Smooth muscle cell (in vitro differentiated cells): ENCODE data around the gene WNT4. TPM values are rescaled to one million over a fixed set of nuclear protein-coding genes. Genes with fewer than 3 reads are reported as not detected.

ENCODE experiments used
- DNase-seq: peaks from one replicate; lab custom pipeline; 2025; ENCODE audit not compliant: unreplicated experiment; lab: John Stamatoyannopoulos, UW
- H2AFZ ChIP-seq: fragments of 200-600 bp; sonication (generic); 2 replicates; pipeline ENCODE4 v1.6.0; 2016; ENCODE audit warnings: antibody characterized with exemption, low read depth, mild to moderate bottlenecking
- H3F3A ChIP-seq: fragments of 200-600 bp; sonication (generic); 2 replicates; pipeline ENCODE4 v1.6.0; 2017; ENCODE audit warnings: antibody characterized with exemption, low read depth
- H3K27ac ChIP-seq: fragments of 200-600 bp; sonication (generic); 2 replicates; pipeline ENCODE4 v1.5.1; 2016; ENCODE audit warnings: low read depth, mild to moderate bottlenecking
- H3K27me3 ChIP-seq: fragments of 200-600 bp; sonication (generic); 2 replicates; pipeline ENCODE4 v1.6.1; 2016; ENCODE audit warnings: low read depth, mild to moderate bottlenecking
- H3K36me3 ChIP-seq: fragments of 200-600 bp; sonication (generic); 2 replicates; pipeline ENCODE4 v1.5.1; 2016; ENCODE audit warnings: low read depth
- H3K4me1 ChIP-seq: fragments of 200-600 bp; sonication (generic); 2 replicates; pipeline ENCODE4 v1.5.1; 2016; ENCODE audit warnings: low read depth
- H3K4me2 ChIP-seq: fragments of 200-600 bp; sonication (generic); 2 replicates; pipeline ENCODE4 v1.6.0; 2016; ENCODE audit warnings: mild to moderate bottlenecking
- H3K4me3 ChIP-seq: fragments of 200-600 bp; sonication (generic); 2 replicates; pipeline ENCODE4 v1.5.1; 2016; ENCODE audit warnings: mild to moderate bottlenecking
- H3K79me2 ChIP-seq: fragments of 200-600 bp; sonication (generic); 2 replicates; pipeline ENCODE4 v1.6.0; 2016; ENCODE audit warnings: low read depth, mild to moderate bottlenecking
- H3K9ac ChIP-seq: fragments of 200-600 bp; sonication (generic); 2 replicates; pipeline ENCODE4 v1.6.0; 2016; ENCODE audit warnings: low read depth
- H3K9me3 ChIP-seq: fragments of 200-600 bp; sonication (generic); replicated peaks from 2 replicates; pipeline ENCODE4 v1.5.1; 2016; ENCODE audit warnings: low read depth
- H4K20me1 ChIP-seq: fragments of 200-600 bp; sonication (generic); 2 replicates; pipeline ENCODE4 v1.6.0; 2016; ENCODE audit warnings: low read depth
- WGBS: methylation state at CpG from one replicate; pipeline ENCODE4 v1.1.7; 2016; ENCODE audit warnings: low lambda C conversion rate; 5-methylcytosine and 5-hydroxymethylcytosine counted together
- polyA plus RNA-seq: library from polyadenylated mRNA; unstranded; fragments of >200 nt; fragmentation: Nextera tagmentation; extraction: Ambion mirVana; gene quantifications from 2 replicates; pipeline ENCODE4 v1.2.1, GENCODE V29; 2016
- total RNA-seq: library from RNA; depleted of rRNA; stranded (reverse); fragments of >200 nt; gene quantifications from 2 replicates; pipeline ENCODE4 v1.2.3, GENCODE V29; 2014
- TF ChIP-seq, protein P1 (sequence below): fragments of 200-600 bp; sonication (generic); IDR thresholded peaks from 2 replicates; pipeline ENCODE4 v1.5.1; 2017; ENCODE audit warnings: borderline replicate concordance, mild to moderate bottlenecking, antibody characterized with exemption; ENCODE audit not compliant: insufficient read depth, poor library complexity, severe bottlenecking

Gene WNT4
- total and polyA plus RNA-seq, 2 experiments from 2014 or later, result 0.18 to 0.55 TPM

- Histone ChIP-seq H3K9me3 (no peaks in the 10 kb centered on the region), H3K27me3 (peaks cover 18% of the 10 kb centered on the region), H3K4me3 (no peak overlapping the region), H3K79me2 (no peaks in the 10 kb centered on the region), H3K9ac (no peak overlapping the region), H3K36me3 (no peaks in the 10 kb centered on the region), H3F3A (no peaks in the 10 kb centered on the region), H4K20me1 (no peaks in the 10 kb centered on the region), H3K27ac (no peak overlapping the region), H3K4me2 (no peak overlapping the region), H3K4me1 (no peaks in the 10 kb centered on the region), H2AFZ (no peak overlapping the region)
- WGBS, result 97% methylated on average over 2 of the region's 2 CpGs
- TF ChIP-seq, protein P1, sequence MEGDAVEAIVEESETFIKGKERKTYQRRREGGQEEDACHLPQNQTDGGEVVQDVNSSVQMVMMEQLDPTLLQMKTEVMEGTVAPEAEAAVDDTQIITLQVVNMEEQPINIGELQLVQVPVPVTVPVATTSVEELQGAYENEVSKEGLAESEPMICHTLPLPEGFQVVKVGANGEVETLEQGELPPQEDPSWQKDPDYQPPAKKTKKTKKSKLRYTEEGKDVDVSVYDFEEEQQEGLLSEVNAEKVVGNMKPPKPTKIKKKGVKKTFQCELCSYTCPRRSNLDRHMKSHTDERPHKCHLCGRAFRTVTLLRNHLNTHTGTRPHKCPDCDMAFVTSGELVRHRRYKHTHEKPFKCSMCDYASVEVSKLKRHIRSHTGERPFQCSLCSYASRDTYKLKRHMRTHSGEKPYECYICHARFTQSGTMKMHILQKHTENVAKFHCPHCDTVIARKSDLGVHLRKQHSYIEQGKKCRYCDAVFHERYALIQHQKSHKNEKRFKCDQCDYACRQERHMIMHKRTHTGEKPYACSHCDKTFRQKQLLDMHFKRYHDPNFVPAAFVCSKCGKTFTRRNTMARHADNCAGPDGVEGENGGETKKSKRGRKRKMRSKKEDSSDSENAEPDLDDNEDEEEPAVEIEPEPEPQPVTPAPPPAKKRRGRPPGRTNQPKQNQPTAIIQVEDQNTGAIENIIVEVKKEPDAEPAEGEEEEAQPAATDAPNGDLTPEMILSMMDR, result no peak
- DNase-seq, result no peak
Measured at GRCh38 chr1:22179197-22179803, 36.4 kb upstream of the WNT4 start.

DNA sequence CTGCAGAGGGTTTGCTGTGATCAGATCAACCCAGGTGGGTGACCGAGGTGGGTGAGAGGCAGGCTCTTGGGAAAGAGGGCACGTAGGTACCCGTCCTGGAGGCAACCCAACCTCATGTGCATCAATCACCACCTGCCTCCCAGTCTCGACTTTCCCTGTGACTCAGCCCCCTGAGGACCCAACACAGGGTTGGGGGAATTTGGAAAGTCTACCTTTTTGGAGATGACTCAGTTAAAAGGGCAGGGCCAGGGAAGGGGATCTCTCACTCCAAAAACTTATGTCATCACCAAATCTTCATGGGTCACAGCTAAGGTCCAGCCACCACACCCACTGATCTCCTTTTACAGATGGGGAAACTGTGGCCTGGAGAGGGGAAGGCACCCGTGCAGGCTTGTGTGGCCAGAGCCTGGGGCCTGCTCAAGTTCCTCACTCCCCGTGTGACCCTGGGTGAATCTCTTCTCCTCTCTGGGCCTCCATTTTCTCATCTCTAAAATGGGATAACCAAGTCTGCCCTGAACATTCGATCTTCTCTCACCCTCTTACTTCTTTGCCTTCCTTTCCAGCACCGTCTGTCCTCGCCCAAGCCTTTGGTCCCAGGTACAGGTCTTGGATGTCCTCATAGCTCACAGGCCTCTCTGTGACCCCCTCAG is 34.6 kb upstream of the WNT4 start:
- Histone ChIP-seq H3K79me2 (no peaks in the 10 kb centered on the region), H4K20me1 (no peaks in the 10 kb centered on the region), H3K9ac (no peak overlapping the region), H2AFZ (no peak overlapping the region), H3K4me2 (no peak overlapping the region), H3K36me3 (no peaks in the 10 kb centered on the region), H3K4me1 (no peaks in the 10 kb centered on the region), H3K4me3 (no peak overlapping the region), H3K27me3 (peaks cover 18% of the 10 kb centered on the region), H3K27ac (no peak overlapping the region), H3F3A (no peaks in the 10 kb centered on the region), H3K9me3 (no peaks in the 10 kb centered on the region)
- TF ChIP-seq, protein P1, result no peak
- DNase-seq, result no peak
- 77% methylated on average over 9 of the region's 9 CpGs for WGBS

- Histone ChIP-seq H3K27ac (no peak overlapping the region), H3K9ac (no peak overlapping the region), H4K20me1 (no peaks in the 10 kb centered on the region), H3K27me3 (peaks cover 12% of the 10 kb centered on the region), H2AFZ (no peak overlapping the region), H3K4me2 (no peak overlapping the region), H3K4me1 (no peaks in the 10 kb centered on the region), H3K9me3 (no peaks in the 10 kb centered on the region), H3K79me2 (no peaks in the 10 kb centered on the region), H3K36me3 (no peaks in the 10 kb centered on the region), H3F3A (no peaks in the 10 kb centered on the region), H3K4me3 (no peak overlapping the region)
- no peak for DNase-seq
- TF ChIP-seq, protein P1, result no peak
- 86% methylated on average over 5 of the region's 5 CpGs for WGBS
Measured at GRCh38 chr1:22176258-22176657, 33.4 kb upstream of the WNT4 start.
